ENCODE results near the gene SCFD2.

- no peak for TF ChIP-seq CTCF (IDR thresholded peaks at IDR 0.05)
- no peak for TF ChIP-seq POLR2A (IDR thresholded peaks at IDR 0.05)
Observed at GRCh38 chr4:52933738-52934137, 432.1 kb downstream of the SCFD2 start.
